Mesenchymal stem cell (in vitro differentiated cells and primary cell): Measurements from ENCODE around the gene CAMK1D.

Experiments used
- DNase-seq: peaks from one replicate; pipeline ENCODE4 v3.0.0-alpha.2; 2013
- H2AFZ ChIP-seq: one replicate; pipeline ENCODE4 v1.6.1; 2013; ENCODE audit warnings: low read depth, mild to moderate bottlenecking, control low read depth, inconsistent platforms, low read length, moderate library complexity
- H2AK5ac ChIP-seq: 2 replicates; pipeline ENCODE4 v1.6.1; 2013; ENCODE audit warnings: low read length, moderate library complexity, mild to moderate bottlenecking, inconsistent platforms; ENCODE audit not compliant: severe bottlenecking
- H2BK120ac ChIP-seq: one replicate; pipeline ENCODE4 v1.6.1; 2013; ENCODE audit warnings: low read depth, mild to moderate bottlenecking, inconsistent platforms, low read length, moderate library complexity
- H2BK12ac ChIP-seq, 2 experiments: one replicate each; pipeline ENCODE4 v1.6.1; 2013; ENCODE audit warnings: inconsistent platforms in 2 of 2, low read length in 2 of 2, mild to moderate bottlenecking in 2 of 2, moderate library complexity in 2 of 2, control low read depth in 1 of 2
- H2BK15ac ChIP-seq: one replicate; pipeline ENCODE4 v1.6.1; 2013; ENCODE audit warnings: mild to moderate bottlenecking, low read depth, inconsistent platforms; ENCODE audit not compliant: poor library complexity, severe bottlenecking
- H2BK5ac ChIP-seq: 2 replicates; pipeline ENCODE4 v1.6.1; 2013; ENCODE audit warnings: low read depth, mild to moderate bottlenecking, low read length, control low read depth, inconsistent platforms; ENCODE audit not compliant: poor library complexity, severe bottlenecking
- H3K14ac ChIP-seq, 2 experiments: one replicate each; pipeline ENCODE4 v1.6.1; 2013; ENCODE audit warnings: inconsistent platforms in 2 of 2, low read length in 2 of 2, control low read depth in 1 of 2, mild to moderate bottlenecking in 1 of 2, moderate library complexity in 1 of 2
- H3K18ac ChIP-seq, 2 experiments: one replicate each; pipeline ENCODE4 v1.6.1; 2013; ENCODE audit warnings: inconsistent platforms in 2 of 2, low read length in 2 of 2, control low read depth in 1 of 2, low read depth in 1 of 2, mild to moderate bottlenecking in 1 of 2
- H3K23ac ChIP-seq, 2 experiments: one replicate each; pipeline ENCODE4 v1.6.1; 2013; ENCODE audit warnings: inconsistent platforms in 2 of 2, low read length in 2 of 2, mild to moderate bottlenecking in 2 of 2, moderate library complexity in 2 of 2, control low read depth in 1 of 2
- H3K27ac ChIP-seq: 2 replicates; pipeline ENCODE4 v1.5.1; 2013; ENCODE audit warnings: mild to moderate bottlenecking, moderate library complexity, low read length, control low read depth, inconsistent platforms; ENCODE audit not compliant: poor library complexity, severe bottlenecking
- H3K27me3 ChIP-seq, 2 experiments: 2 replicates each; pipeline versions ENCODE4 v1.6.1 to v1.7.0; 2013; ENCODE audit warnings: low read length in 2 of 2, mild to moderate bottlenecking in 2 of 2, moderate library complexity in 2 of 2, control low read depth in 1 of 2, inconsistent platforms in 1 of 2; ENCODE audit not compliant: control insufficient read depth in 1 of 2, insufficient read depth in 1 of 2
- H3K36me3 ChIP-seq, 2 experiments: 2 replicates each; pipeline versions ENCODE4 v1.6.1 to v1.7.0; 2013; ENCODE audit warnings: low read length in 2 of 2, control low read depth in 1 of 2, inconsistent platforms in 1 of 2, low read depth in 1 of 2, mild to moderate bottlenecking in 1 of 2; ENCODE audit not compliant: insufficient read depth in 2 of 2, control insufficient read depth in 1 of 2
- H3K4ac ChIP-seq, 2 experiments: one replicate each; pipeline ENCODE4 v1.6.1; 2013; ENCODE audit warnings: inconsistent platforms in 2 of 2, low read length in 2 of 2, mild to moderate bottlenecking in 2 of 2, moderate library complexity in 2 of 2, control low read depth in 1 of 2, low read depth in 1 of 2
- H3K4me1 ChIP-seq: 2 replicates; pipeline ENCODE4 v1.6.1; 2013; ENCODE audit warnings: low read depth, low read length, control low read depth; ENCODE audit not compliant: control insufficient read depth, insufficient read depth
- H3K4me2 ChIP-seq: 2 replicates; pipeline ENCODE4 v1.6.1; 2013; ENCODE audit warnings: low read length, mild to moderate bottlenecking, inconsistent platforms; ENCODE audit not compliant: poor library complexity, severe bottlenecking
- H3K4me3 ChIP-seq, 2 experiments: 2 replicates each; pipeline versions ENCODE4 v1.5.1 to v1.7.0; 2013; ENCODE audit warnings: low read length in 2 of 2, mild to moderate bottlenecking in 2 of 2, control low read depth in 1 of 2, low read depth in 1 of 2; ENCODE audit not compliant: insufficient read depth in 1 of 2
- H3K79me1 ChIP-seq: replicated peaks from 2 replicates; pipeline ENCODE4 v1.6.1; 2013; ENCODE audit warnings: mild to moderate bottlenecking, control low read depth, low read length, inconsistent platforms; ENCODE audit not compliant: poor library complexity, severe bottlenecking
- H3K9ac ChIP-seq: 2 replicates; pipeline ENCODE4 v1.7.0; 2013; ENCODE audit warnings: mild to moderate bottlenecking, low read length, moderate library complexity
- H3K9me3 ChIP-seq: 2 replicates; pipeline ENCODE4 v1.7.0; 2013; ENCODE audit warnings: mild to moderate bottlenecking, low read length; ENCODE audit not compliant: control insufficient read depth
- H4K8ac ChIP-seq: one replicate; pipeline ENCODE4 v1.6.1; 2013; ENCODE audit warnings: inconsistent platforms, mild to moderate bottlenecking, low read length, moderate library complexity
- H4K91ac ChIP-seq: one replicate; pipeline ENCODE4 v1.6.1; 2013; ENCODE audit warnings: mild to moderate bottlenecking, low read length, inconsistent platforms
- WGBS: methylation state at CpG from one replicate; pipeline ENCODE4 v1.1.7; 2013; ENCODE audit warnings: mixed read lengths; 5-methylcytosine and 5-hydroxymethylcytosine counted together

CAMK1D gene

GRCh38 chr10:12617191-12618175 is 268.1 kb downstream of the CAMK1D start:
- H2AFZ ChIP-seq: no peak overlapping the region
- no peaks in the 10 kb centered on the region for H3K36me3 ChIP-seq
- H2BK5ac ChIP-seq: no peak overlapping the region
- H2BK15ac ChIP-seq: no peak overlapping the region
- no peak overlapping the region for H3K4me2 ChIP-seq
- no peak overlapping the region for H3K18ac ChIP-seq
- no peak overlapping the region for H4K8ac ChIP-seq
- peaks cover 7% of the 10 kb centered on the region for H3K4me1 ChIP-seq
- no peak overlapping the region for H3K23ac ChIP-seq
- no peak overlapping the region for H3K4ac ChIP-seq
- no peaks in the 10 kb centered on the region for H3K9me3 ChIP-seq
- no peaks in the 10 kb centered on the region for H3K27me3 ChIP-seq
- no peak overlapping the region for H3K9ac ChIP-seq
- H3K14ac ChIP-seq: no peak overlapping the region
- peaks cover 39% of the 10 kb centered on the region for H3K79me1 ChIP-seq
- peak overlapping the region; percentile 76 for H2AK5ac ChIP-seq
- no peak overlapping the region for H3K27ac ChIP-seq
- WGBS: 86% methylated on average over 12 of the region's 15 CpGs
- no peak overlapping the region for H4K91ac ChIP-seq
- no peak for DNase-seq
- H3K4me3 ChIP-seq: no peak overlapping the region
- H2BK120ac ChIP-seq: no peak overlapping the region
- no peak overlapping the region for H2BK12ac ChIP-seq

- no peak overlapping the region for H2AK5ac ChIP-seq
- no peak for DNase-seq
Observed at GRCh38 chr10:12622016-12622415, 272.7 kb downstream of the CAMK1D start.

GRCh38 chr10:12622691-12623090 is 273.3 kb downstream of the CAMK1D start:
- Histone ChIP-seq H2BK5ac (no peak overlapping the region), H2BK15ac (no peak overlapping the region), H3K18ac (no peak overlapping the region), H3K4me1 (peaks cover 5% of the 10 kb centered on the region), H3K79me1 (peaks cover 22% of the 10 kb centered on the region), H3K36me3 (no peaks in the 10 kb centered on the region), H3K27me3 (no peaks in the 10 kb centered on the region), H2BK120ac (no peak overlapping the region), H3K9me3 (no peaks in the 10 kb centered on the region), H3K4me2 (no peak overlapping the region), H2AK5ac (no peak overlapping the region), H3K23ac (no peak overlapping the region), H3K9ac (no peak overlapping the region), H4K8ac (no peak overlapping the region), H3K27ac (no peak overlapping the region), H4K91ac (no peak overlapping the region), H2AFZ (no peak overlapping the region), H3K4me3 (no peak overlapping the region), H3K4ac (no peak overlapping the region), H3K14ac (no peak overlapping the region), H2BK12ac (no peak overlapping the region)
- 81% methylated on average over 10 of the region's 11 CpGs for whole genome bisulfite sequencing
- DNase-seq: no peak

More at GRCh38 chr10:12622016-12622415, 272.7 kb downstream of the CAMK1D start:
- Histone ChIP-seq H3K27ac (no peak overlapping the region), H3K36me3 (no peaks in the 10 kb centered on the region), H3K4me3 (no peak overlapping the region), H2AFZ (no peak overlapping the region), H3K23ac (no peak overlapping the region), H3K14ac (no peak overlapping the region), H3K9me3 (no peaks in the 10 kb centered on the region), H3K9ac (no peak overlapping the region), H3K4me1 (peaks cover 8% of the 10 kb centered on the region), H3K18ac (no peak overlapping the region), H4K91ac (no peak overlapping the region), H4K8ac (no peak overlapping the region), H3K4me2 (no peak overlapping the region), H2BK120ac (no peak overlapping the region), H2BK15ac (no peak overlapping the region), H2BK12ac (no peak overlapping the region), H2BK5ac (no peak overlapping the region), H3K27me3 (no peaks in the 10 kb centered on the region), H3K4ac (no peak overlapping the region), H3K79me1 (peaks cover 25% of the 10 kb centered on the region)
- 96% methylated on average over 5 of the region's 5 CpGs for WGBS

GRCh38 chr10:12625393-12626023 is 276.2 kb downstream of the CAMK1D start:
- Histone ChIP-seq H3K4ac (no peak overlapping the region), H4K8ac (no peak overlapping the region), H2AK5ac (no peak overlapping the region), H3K27ac (no peak overlapping the region), H3K36me3 (no peaks in the 10 kb centered on the region), H3K14ac (no peak overlapping the region), H3K27me3 (no peaks in the 10 kb centered on the region), H3K9me3 (no peaks in the 10 kb centered on the region), H2BK5ac (no peak overlapping the region), H3K4me3 (no peak overlapping the region), H3K79me1 (peaks cover 21% of the 10 kb centered on the region), H3K4me2 (no peak overlapping the region), H3K9ac (no peak overlapping the region), H3K18ac (no peak overlapping the region), H2BK120ac (no peak overlapping the region), H4K91ac (no peak overlapping the region), H2BK15ac (no peak overlapping the region), H3K23ac (no peak overlapping the region), H2BK12ac (no peak overlapping the region), H3K4me1 (peaks cover 10% of the 10 kb centered on the region), H2AFZ (no peak overlapping the region)
- WGBS: 91% methylated on average over 11 of the region's 12 CpGs
- no peak for DNase-seq
